ENCODE data around the gene MBNL3.
"Not testable (repeated sequence)": the region's sequence is repeated elsewhere in the genome, so short reads cannot be mapped to it uniquely, and the experiment has no call there.

Gene MBNL3

DNA sequence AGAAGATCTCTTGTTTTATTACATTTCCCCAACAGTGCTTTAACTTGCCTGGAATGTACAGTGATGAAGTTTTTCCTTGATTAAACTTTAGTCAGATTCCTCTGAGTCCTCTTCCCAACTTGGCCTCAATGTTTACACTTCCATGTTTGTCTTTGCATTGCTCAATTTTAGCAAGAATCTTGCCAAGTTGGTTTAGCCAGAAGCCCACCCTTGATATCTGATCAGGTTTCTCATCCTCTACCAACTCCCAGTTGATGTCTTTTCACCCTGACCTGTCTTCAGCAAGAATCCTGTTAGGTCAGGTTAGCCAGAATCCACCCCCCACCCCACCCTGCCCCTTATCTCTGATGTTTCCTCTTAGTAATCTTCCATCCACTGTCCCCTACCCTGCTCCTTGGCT is 120.9 kb downstream of the MBNL3 start:
- no peak for DNase-seq

DNA sequence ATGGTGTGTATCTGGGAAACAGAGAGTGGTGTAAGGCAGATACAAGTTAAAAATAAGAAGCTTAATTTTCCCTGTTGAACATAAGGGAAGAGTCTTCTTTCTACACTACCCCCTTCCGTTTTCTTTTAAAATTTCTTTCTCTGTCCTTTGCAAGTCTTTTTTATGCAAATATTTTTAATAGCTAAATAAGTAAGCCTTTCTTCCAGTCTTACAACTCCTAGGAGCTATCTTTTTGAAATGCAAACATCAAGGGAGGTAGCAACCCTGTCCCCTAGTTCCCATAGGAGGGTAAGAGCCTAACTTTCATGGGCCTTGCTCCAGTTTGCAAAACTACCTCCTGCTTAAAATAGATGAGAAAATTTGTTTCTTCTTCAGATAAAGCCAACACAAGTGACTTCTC is 121.5 kb downstream of the MBNL3 start:
- DNase-seq: no peak

DNA sequence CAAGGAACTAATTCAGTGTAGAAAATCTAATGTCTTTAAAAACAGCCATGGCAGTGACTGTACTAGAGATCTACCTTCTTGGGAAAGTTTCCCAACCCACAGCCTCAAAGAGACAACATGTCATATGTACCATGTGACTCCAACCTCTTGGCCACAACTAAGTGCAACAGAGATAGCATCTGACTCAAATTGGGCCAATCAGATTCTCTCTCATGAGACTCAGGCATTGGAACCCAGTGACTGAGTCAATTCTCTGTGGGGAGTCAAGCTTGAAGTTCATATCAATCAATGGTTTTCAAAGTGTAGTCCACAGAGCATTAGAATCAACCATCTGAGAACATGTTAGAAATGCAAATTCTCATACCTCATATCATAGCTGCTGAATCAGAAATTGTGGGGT is 123.3 kb downstream of the MBNL3 start:
- no peak for DNase-seq

DNA sequence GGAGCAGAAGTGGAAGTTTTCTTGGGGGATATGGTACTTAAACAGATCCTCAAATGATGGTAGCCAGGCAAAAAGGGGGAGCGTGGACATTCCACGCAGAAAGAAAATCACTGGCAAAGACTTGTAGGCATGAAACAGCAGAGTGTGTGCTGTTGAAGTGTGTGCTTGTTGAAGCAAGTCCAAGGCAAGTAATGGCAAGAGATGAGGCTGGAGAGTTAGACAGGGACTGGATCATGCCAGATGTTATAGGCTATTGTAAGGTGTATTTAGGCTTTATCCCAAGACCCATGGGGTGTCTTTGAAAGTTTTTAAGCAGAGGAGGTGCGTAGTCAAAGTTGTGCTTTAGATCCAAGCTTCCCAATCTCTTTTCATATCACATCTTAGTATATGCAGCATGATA is 124.5 kb downstream of the MBNL3 start:
- DNase-seq: no peak

DNA sequence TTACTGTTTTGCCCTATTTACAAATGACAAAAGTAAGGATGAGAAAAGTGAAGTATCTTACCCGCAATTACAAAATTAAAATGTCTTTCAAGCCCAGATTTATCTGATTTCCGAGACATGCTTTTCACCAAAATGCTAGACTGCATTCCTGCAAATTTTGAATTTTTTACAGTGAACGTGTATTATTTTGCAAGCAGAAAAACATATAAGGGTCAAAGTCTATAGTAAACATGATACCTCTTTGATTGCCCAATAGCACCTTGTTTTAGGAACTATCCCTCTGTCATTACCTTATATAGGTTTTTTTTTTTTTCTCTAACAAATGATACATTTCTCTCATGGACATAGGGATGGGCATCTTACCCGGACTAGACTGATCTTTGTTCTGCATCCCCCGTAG is 135.4 kb downstream of the MBNL3 start:
- DNase-seq: no peak

DNA sequence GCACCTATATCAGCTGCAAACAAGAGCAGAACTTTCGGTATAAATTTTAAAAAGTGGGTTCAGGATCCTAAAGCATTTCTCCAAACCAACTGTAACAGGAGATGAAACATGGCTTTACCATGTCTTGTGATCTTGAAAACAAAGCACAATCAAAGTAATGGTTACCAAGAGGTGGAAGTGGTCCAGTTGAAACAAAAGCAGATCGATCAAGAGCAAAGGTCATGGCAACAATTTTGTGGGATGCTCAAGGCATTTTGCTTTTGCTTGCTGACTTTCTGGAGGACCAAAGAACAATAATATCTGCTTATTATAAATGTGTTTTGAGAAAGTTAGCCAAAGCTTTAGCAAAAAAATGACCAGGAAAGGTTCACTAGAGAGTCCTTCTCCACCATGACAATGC is 152.7 kb downstream of the MBNL3 start:
- DNase-seq: no peak

DNA sequence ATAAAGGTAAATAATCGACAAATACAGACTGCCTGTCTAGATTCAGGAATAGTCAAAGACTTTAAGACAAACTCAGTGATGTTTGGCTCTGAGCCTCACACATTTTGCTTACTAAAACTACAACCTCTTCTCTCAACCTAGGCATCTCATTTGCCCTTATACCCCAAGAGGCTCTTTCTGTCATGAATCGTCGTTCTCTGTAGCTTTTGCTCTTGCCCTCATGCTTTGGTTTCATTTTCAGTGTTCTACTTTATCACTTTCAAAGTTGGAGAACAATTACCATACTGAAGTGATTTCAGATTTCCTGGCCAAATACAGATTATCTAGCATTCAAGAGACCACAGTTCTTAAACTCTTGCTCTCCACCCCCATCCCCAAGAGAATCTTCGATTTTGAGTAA is 155.5 kb downstream of the MBNL3 start:
- DNase-seq: no peak

DNA sequence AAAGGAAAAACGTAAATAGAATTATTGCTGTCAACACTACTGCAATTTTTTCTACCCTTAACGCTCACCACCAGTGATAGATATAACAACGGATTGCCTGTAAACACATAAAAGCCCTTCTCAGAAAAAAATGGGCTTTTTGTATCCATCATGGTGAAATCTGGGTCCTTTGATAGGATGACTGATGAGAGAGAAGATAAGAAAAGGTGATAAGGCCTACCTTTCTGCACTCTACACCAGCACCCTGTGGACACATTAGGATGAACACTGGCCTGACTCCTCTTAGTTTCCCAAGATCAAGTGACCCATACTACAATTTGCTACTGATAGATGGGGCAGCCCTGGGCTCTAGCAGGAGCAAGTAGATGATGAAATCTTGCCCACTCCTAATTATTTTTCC is 157.3 kb downstream of the MBNL3 start:
- no peak for DNase-seq

DNA sequence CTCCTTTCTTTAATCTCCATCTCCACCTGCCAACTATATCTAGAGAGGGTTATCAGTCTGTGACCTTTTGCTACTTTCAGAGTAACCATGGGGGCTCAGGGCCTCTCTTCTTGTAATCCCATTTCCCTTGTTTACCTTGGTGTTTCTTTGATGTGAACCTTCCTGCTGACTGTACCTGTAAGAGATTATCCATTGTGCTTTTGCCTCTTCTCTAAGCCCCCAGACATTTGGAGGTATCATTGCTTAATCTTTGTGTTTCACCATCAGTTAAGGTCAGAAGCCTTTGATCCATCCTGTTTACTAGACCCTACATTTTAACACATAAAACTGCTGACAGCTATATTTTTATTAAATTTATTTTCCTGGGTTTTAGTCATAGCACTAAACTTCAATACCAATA is 157.8 kb downstream of the MBNL3 start:
- DNase-seq: no peak

DNA sequence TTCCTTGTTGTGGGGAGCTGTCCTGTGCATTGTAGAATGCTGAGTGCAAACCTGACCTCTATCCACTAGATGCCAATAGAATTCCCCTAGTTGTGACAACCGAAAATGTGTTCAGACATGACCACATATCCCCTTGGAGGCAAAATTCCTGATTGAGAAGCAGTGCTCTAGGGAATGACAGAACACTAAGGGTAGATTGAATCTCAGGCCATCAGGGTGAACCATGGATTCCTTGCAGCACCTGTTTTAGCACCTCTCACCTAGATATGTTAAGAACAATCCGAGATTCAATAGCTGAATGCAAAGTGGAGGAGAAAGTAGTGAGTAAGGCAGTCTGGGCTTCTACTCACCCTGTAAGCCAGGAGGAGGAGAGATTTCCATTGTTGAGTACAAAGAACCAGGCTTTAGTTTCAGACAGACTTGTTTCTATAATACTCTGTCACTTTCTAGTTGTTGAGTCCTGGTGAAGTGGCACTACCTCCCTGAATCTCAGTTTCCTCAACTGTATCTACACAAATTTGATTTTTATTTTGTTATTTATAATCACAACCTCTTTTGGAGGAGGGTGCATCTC is 158.6 kb downstream of the MBNL3 start:
- DNase-seq: no peak

DNA sequence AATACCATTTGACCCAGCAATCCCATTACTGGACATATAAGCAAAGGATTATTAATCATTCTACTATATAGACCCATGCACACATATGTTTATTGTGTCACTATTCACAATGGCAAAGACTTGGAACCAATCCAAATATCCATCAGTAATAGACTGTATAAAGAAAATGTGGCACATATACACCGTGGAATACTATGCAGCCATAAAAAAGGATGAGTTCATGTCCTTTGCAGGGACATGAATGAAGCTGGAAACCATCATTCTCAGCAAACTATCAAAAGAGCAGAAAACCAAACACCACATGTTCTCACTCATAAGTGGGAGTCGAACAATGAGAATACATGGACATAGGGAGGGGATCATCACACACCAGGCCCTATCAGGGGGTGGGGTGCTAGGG is 161.9 kb downstream of the MBNL3 start:
- not testable (repeated sequence) for DNase-seq
